HepG2 (cell line): ENCODE measurements around the gene SAMD14. TPM values are rescaled to one million over a fixed set of nuclear protein-coding genes. Genes with fewer than 3 reads are reported as not detected.

Experiments used
- ATAC-seq: fragments of 200-7000 bp; cut with Tn5 transposase; 3 replicates; pipeline ENCODE4 v1.9.1; 2020; ENCODE audit warnings: mild to moderate bottlenecking, moderate library complexity
- BruUV-seq: library from RNA; stranded (reverse); fragments of 400-500 nt; replicated peaks from 2 replicates; lab custom pipeline; 2021; lab: Mats Ljungman, UMichigan
- CTCF ChIA-PET: fragments of 300-600 bp; formaldehyde crosslinking; extraction: SDS; loops from one replicate; lab custom pipeline; 2021; ENCODE audit warnings: low total read pairs, inconsistent platforms, low intra/inter-chr PET ratio; lab: Yijun Ruan, JAX
- POLR2A ChIA-PET: fragments of 350-600 bp; sonication (Branson Sonifier 250); formaldehyde crosslinking; loops from one replicate; lab custom pipeline; 2020; ENCODE audit warnings: antibody characterized with exemption, inconsistent platforms; lab: Yijun Ruan, JAX
- DNase-seq: peaks from one replicate; pipeline ENCODE4 v3.0.0-alpha.2; 2015; ENCODE audit warnings: low spot score
- FAIRE-seq: peaks from 3 replicates; lab custom pipeline; 2011; peaks lifted over from hg19 to GRCh38; lab: Jason Lieb, UNC
- H2AFZ ChIP-seq: one replicate; pipeline ENCODE4 v1.6.1; 2011; ENCODE audit warnings: low read length, inconsistent platforms
- H3K27ac ChIP-seq: fragments of 300-600 bp; 3 replicates; pipeline ENCODE4 v1.8.0; 2011; ENCODE audit warnings: mixed run types, mild to moderate bottlenecking, mixed read lengths, low read length, inconsistent platforms; ENCODE audit not compliant: insufficient read depth; ENCODE audit errors: extremely low read length
- H3K27me3 ChIP-seq, 2 experiments: fragments of 200-600 bp in 1 of 2; 2 replicates in 1 of 2; 3 replicates in 1 of 2; pipeline versions ENCODE4 v1.6.0 to v1.8.0; 2011; ENCODE audit warnings: low read length in 2 of 2, mild to moderate bottlenecking in 2 of 2, moderate library complexity in 2 of 2, inconsistent platforms in 1 of 2; ENCODE audit not compliant: insufficient read depth in 2 of 2, control insufficient read depth in 1 of 2
- H3K36me3 ChIP-seq, 2 experiments: fragments of 200-600 bp in 1 of 2; replicated peaks in 1 of 2; 2 replicates in 1 of 2; 3 replicates in 1 of 2; pipeline versions ENCODE4 v1.5.1 to v1.8.0; 2011; ENCODE audit warnings: low read length in 2 of 2, inconsistent platforms in 1 of 2; ENCODE audit not compliant: insufficient read depth in 2 of 2, control insufficient read depth in 1 of 2
- H3K4me1 ChIP-seq: 2 replicates; pipeline ENCODE4 v1.5.1; 2012; ENCODE audit warnings: low read length, inconsistent platforms; ENCODE audit not compliant: insufficient read depth
- H3K4me2 ChIP-seq: 2 replicates; pipeline ENCODE4 v1.6.0; 2011; ENCODE audit warnings: low read depth, low read length, inconsistent platforms
- H3K4me3 ChIP-seq, 3 experiments: fragments of 200-600 bp in 1 of 3; sonication (generic), shearing (Covaris generic) in 1 of 3; replicated peaks in 1 of 3; 2 replicates each; pipeline ENCODE4 v1.5.1; 2011 to 2016; ENCODE audit warnings: low read length in 3 of 3, inconsistent platforms in 2 of 3, low read depth in 2 of 3, mild to moderate bottlenecking in 2 of 3, control low read depth in 1 of 3, mixed read lengths in 1 of 3; ENCODE audit not compliant: insufficient read depth in 1 of 3
- H3K79me2 ChIP-seq: one replicate; pipeline ENCODE4 v1.6.1; 2011; ENCODE audit warnings: low read length, inconsistent platforms; ENCODE audit not compliant: insufficient read depth
- H3K9ac ChIP-seq: 2 replicates; pipeline ENCODE4 v1.6.0; 2011; ENCODE audit warnings: mild to moderate bottlenecking, low read depth, low read length, inconsistent platforms; ENCODE audit not compliant: insufficient read depth
- H3K9me3 ChIP-seq: 2 replicates; pipeline ENCODE4 v1.5.1; 2012; ENCODE audit warnings: mild to moderate bottlenecking, low read length
- H4K20me1 ChIP-seq: 2 replicates; pipeline ENCODE4 v1.6.0; 2011; ENCODE audit warnings: inconsistent platforms, mild to moderate bottlenecking, low read length, moderate library complexity; ENCODE audit not compliant: insufficient read depth
- CHD4 ChIP-seq: fragments of 200-600 bp; sonication (generic); IDR thresholded peaks from 2 replicates; pipeline ENCODE4 v1.7.0; 2017; ENCODE audit warnings: mild to moderate bottlenecking, low read length, borderline replicate concordance
- EP300 ChIP-seq, 3 experiments: sonication (generic) in 1 of 3; formaldehyde crosslinking in 1 of 3; IDR thresholded peaks; 2 replicates each; pipeline versions ENCODE4 v1.5.1 to v1.6.1; 2011 to 2020; ENCODE audit warnings: low read depth in 2 of 3, low read length in 2 of 3, borderline replicate concordance in 1 of 3, improper control_type of control experiment in 1 of 3, mild to moderate bottlenecking in 1 of 3, missing genetic modification reagents in 1 of 3, moderate library complexity in 1 of 3
- FOXK2 ChIP-seq: fragments of 450-650 bp; IDR thresholded peaks from 2 replicates; pipeline ENCODE4 v1.6.1; 2016
- KDM5A ChIP-seq: fragments of 200-600 bp; sonication (generic); IDR thresholded peaks from 2 replicates; pipeline ENCODE4 v1.7.0; 2018; ENCODE audit warnings: antibody characterized with exemption, mild to moderate bottlenecking, low read length, borderline replicate concordance
- MIXL1 ChIP-seq: IDR thresholded peaks from 2 replicates; pipeline ENCODE4 v1.6.1; 2016
- RFX3 ChIP-seq: IDR thresholded peaks from 2 replicates; pipeline ENCODE4 v1.6.1; 2016; ENCODE audit warnings: missing biosample characterization, missing genetic modification reagents
- SP2 ChIP-seq: sonication (generic); formaldehyde crosslinking; IDR thresholded peaks from 2 replicates; pipeline ENCODE4 v1.5.1; 2020; ENCODE audit warnings: mild to moderate bottlenecking, missing genetic modification reagents
- ZBTB43 ChIP-seq: sonication (generic); formaldehyde crosslinking; conservative IDR thresholded peaks from 2 replicates; pipeline ENCODE4 v1.4.0; 2020; ENCODE audit warnings: missing genetic modification reagents
- ZFP82 ChIP-seq: sonication (generic); formaldehyde crosslinking; IDR thresholded peaks from 2 replicates; pipeline ENCODE4 v1.5.1; 2020; ENCODE audit warnings: mild to moderate bottlenecking, missing genetic modification reagents, borderline replicate concordance
- ZHX1 ChIP-seq: sonication (generic); formaldehyde crosslinking; IDR thresholded peaks from 2 replicates; pipeline ENCODE4 v1.8.1; 2022; ENCODE audit warnings: low read depth, mild to moderate bottlenecking, missing genetic modification reagents
- ZKSCAN8 ChIP-seq: IDR thresholded peaks from 2 replicates; pipeline ENCODE4 v1.6.1; 2016; ENCODE audit warnings: borderline replicate concordance, missing genetic modification reagents, missing compliant biosample characterization
- ZNF264 ChIP-seq: sonication (generic); formaldehyde crosslinking; IDR thresholded peaks from 2 replicates; pipeline ENCODE4 v1.4.0; 2020; ENCODE audit warnings: missing genetic modification reagents
- ZNF468 ChIP-seq: sonication (generic); formaldehyde crosslinking; IDR thresholded peaks from 2 replicates; pipeline ENCODE4 v1.8.0; 2022; ENCODE audit warnings: mild to moderate bottlenecking, moderate library complexity, missing genetic modification reagents
- ZNF501 ChIP-seq: sonication (generic); formaldehyde crosslinking; IDR thresholded peaks from 2 replicates; pipeline ENCODE4 v1.5.1; 2020; ENCODE audit warnings: mild to moderate bottlenecking, moderate library complexity, missing genetic modification reagents
- ZNF572 ChIP-seq: sonication (generic); formaldehyde crosslinking; IDR thresholded peaks from 2 replicates; pipeline ENCODE4 v1.5.1; 2020; ENCODE audit warnings: mild to moderate bottlenecking, missing genetic modification reagents
- ZNF615 ChIP-seq: sonication (generic); formaldehyde crosslinking; IDR thresholded peaks from 2 replicates; pipeline ENCODE4 v1.5.0; 2020; ENCODE audit warnings: mild to moderate bottlenecking, missing genetic modification reagents, borderline replicate concordance
- ZNF678 ChIP-seq: sonication (generic); formaldehyde crosslinking; IDR thresholded peaks from 2 replicates; pipeline ENCODE4 v1.4.0; 2020; ENCODE audit warnings: mild to moderate bottlenecking, missing genetic modification reagents
- ZNF883 ChIP-seq: sonication (generic); formaldehyde crosslinking; IDR thresholded peaks from 2 replicates; pipeline ENCODE4 v1.5.1; 2020; ENCODE audit warnings: mild to moderate bottlenecking, missing genetic modification reagents; ENCODE audit errors: not compliant biosample characterization
- WGBS: methylation state at CpG from one replicate; pipeline ENCODE4 v1.1.6; 2017; ENCODE audit warnings: low lambda C conversion rate; 5-methylcytosine and 5-hydroxymethylcytosine counted together
- in situ Hi-C: cut with HindIII; loops from 2 replicates; pipeline ENCODE4 v1.10.0; 2017; ENCODE audit warnings: low pct_unique_long_range_greater_than_20kb; ENCODE audit not compliant: extremely low pct_ligation_motif_present
- intact Hi-C: fragments of 100-400 bp; cut with micrococcal nuclease; formaldehyde crosslinking; loops from one replicate; pipeline ENCODE4 v1.10.0; 2022; ENCODE audit not compliant: unreplicated experiment
- polyA plus RNA-seq, 8 experiments: library from polyadenylated mRNA; depleted of rRNA in 3 of 8; stranded (reverse) in 7 of 8; unstranded in 1 of 8; fragments of >200 nt; fragmentation: Illumina TruSeq in 4 of 8; extraction: Trizol in 4 of 8; gene quantifications; 2 replicates each; pipeline versions ENCODE4 v1.2.1 to v1.2.3, GENCODE V29; 2011 to 2016; ENCODE audit warnings: low read depth in 4 of 8, missing spikeins in 1 of 8, mixed read lengths in 1 of 8; ENCODE audit not compliant: insufficient read depth in 1 of 8
- total RNA-seq, 5 experiments: library from RNA; depleted of rRNA; stranded (reverse); fragments of >200 nt; fragmentation: Illumina TruSeq; extraction: Trizol; gene quantifications; 2 replicates each; pipeline ENCODE4 v1.2.3, GENCODE V29; 2016; ENCODE audit warnings: low read depth in 1 of 5

Gene SAMD14
- total and polyA plus RNA-seq, 2 of the 13 experiments (the other 11 are each of a cell fraction or from before 2014, with no cell fraction given) = 0.07 to 0.22 TPM

GRCh38 chr17:50114849-50115357 lies 15.1 kb downstream of the SAMD14 start (continued):
- TF ChIP-seq SP2 (CRISPR knock-in tag) (no peak), ZNF501 (CRISPR knock-in tag) (peak; percentile 58; the same call in 1 of the 2 replicates), KDM5A (no peak), ZNF264 (CRISPR knock-in tag) (0 out of 2 replicates have a peak, but pooled peaks have one; percentile 16), ZNF468 (CRISPR knock-in tag) (no peak), ZKSCAN8 (0 out of 2 replicates have a peak, but pooled peaks have one; percentile 39), RFX3 (CRISPR knock-in tag) (no peak), FOXK2 (no peak), ZHX1 (no peak), MIXL1 (CRISPR knock-in tag) (peak; percentile 59; the same call in 1 of the 2 replicates), ZNF883 (CRISPR knock-in tag) (no peak)

- intact Hi-C loops = no loop called here
- POLR2A ChIA-PET = interaction anchor here (1.5 kb wide), 1 partner anchor 9 kb away, joined by 6 read pairs; no protein-coding TSS in a partner anchor
- TF ChIP-seq ZFP82 (no peak), ZNF615 (CRISPR knock-in tag) (no peak), CHD4 (no peak), ZNF572 (CRISPR knock-in tag) (no peak), ZBTB43 (CRISPR knock-in tag) (no peak), EP300 (IDR thresholded peaks at IDR 0.05; ENCODE audit: low read depth in 2 of 2, low read length in 2 of 2) (no peak), EP300 (CRISPR knock-in tag; IDR thresholded peaks at IDR 0.05; ENCODE audit: borderline replicate concordance) (no peak), ZNF678 (CRISPR knock-in tag) (no peak)
Measured at GRCh38 chr17:50114401-50114800, 15.6 kb downstream of the SAMD14 start.

More at GRCh38 chr17:50114401-50114800, 15.6 kb downstream of the SAMD14 start:
- Histone ChIP-seq H3K9ac (no peak overlapping the region), H3K4me3 (no peak overlapping the region), H2AFZ (no peak overlapping the region), H3K79me2 (no peaks in the 10 kb centered on the region), H3K27me3 (peaks cover 0 to 31% of the 10 kb centered on the region in 2 experiments; a peak in 3 of 5 replicates), H3K4me1 (peaks cover 72% of the 10 kb centered on the region), H4K20me1 (no peaks in the 10 kb centered on the region), H3K27ac (no peak overlapping the region), H3K9me3 (no peaks in the 10 kb centered on the region), H3K36me3 (no peaks in the 10 kb centered on the region), H3K4me2 (no peak overlapping the region)
- in situ Hi-C loops = no loop called here
- no peak for FAIRE-seq
- CTCF ChIA-PET = interaction anchor here (1.0 to 3.6 kb wide), 3 partner anchors 20 to 183 kb away, joined by 3 to 15 read pairs (median 7); partner anchors contain the start of gene PDK2
- WGBS = 65% methylated on average over 4 of the region's 4 CpGs
- BruUV-seq = no TSS peak
- DNase-seq = no peak
- no peak for ATAC-seq
